Measurements from ENCODE around the gene UBD. TPM values are rescaled to one million over a fixed set of nuclear protein-coding genes. Genes with fewer than 3 reads are reported as not detected.

UBD gene
- total and polyA plus RNA-seq, 12 donors = 0.17 to 2.3 (median 0.77) TPM; not detected in 5

GRCh38 chr6:29537714-29538403 is 21.7 kb downstream of the UBD start:
- Histone ChIP-seq H3K27ac (no peak overlapping the region), H3K27me3 (no peaks in the 10 kb centered on the region), H3K36me3 (replicated peaks in 1 of 2) (no peaks in the 10 kb centered on the region), H3K9me3 (replicated peaks in 1 of 3) (no peaks in the 10 kb centered on the region), H3K4me3 (no peak overlapping the region), H3K4me1 (replicated peaks in 1 of 2) (no peaks in the 10 kb centered on the region)
- WGBS, 4 donors = 64 to 77% (median 75%) methylated on average over 4 of the region's 4 CpGs
- intact Hi-C loops (cut with DNase I) = no loop called here
- DNase-seq = no peak
- no peak for TF ChIP-seq POLR2A (IDR thresholded peaks at IDR 0.05)
- no peak for TF ChIP-seq CTCF (IDR thresholded peaks at IDR 0.05)

- intact Hi-C loops (cut with DNase I) = no loop called here
- no peak for DNase-seq
- no peaks in the 10 kb centered on the region for H3K9me3 ChIP-seq (replicated peaks in 1 of 3)
- no peak overlapping the region for H3K4me3 ChIP-seq
- no peaks in the 10 kb centered on the region for H3K27me3 ChIP-seq
- no peaks in the 10 kb centered on the region for H3K4me1 ChIP-seq (replicated peaks in 1 of 2)
- H3K27ac ChIP-seq = no peak overlapping the region
- H3K36me3 ChIP-seq (replicated peaks in 1 of 2) = no peaks in the 10 kb centered on the region
- TF ChIP-seq CTCF (IDR thresholded peaks at IDR 0.05) (no peak), POLR2A (IDR thresholded peaks at IDR 0.05) (no peak)
- 56 to 100% (median 70%) methylated on average over 1 to 2 of the region's 2 CpGs; no CpG with 5 or more reads in 1 of the 4 donors for WGBS, 4 donors
Observed at GRCh38 chr6:29532320-29532951, 27.1 kb downstream of the UBD start.

- H3K27ac ChIP-seq = no peak overlapping the region
- no peaks in the 10 kb centered on the region for H3K36me3 ChIP-seq (replicated peaks in 1 of 2)
- no peaks in the 10 kb centered on the region for H3K27me3 ChIP-seq
- no peak overlapping the region for H3K4me3 ChIP-seq
- no peak for TF ChIP-seq POLR2A (IDR thresholded peaks at IDR 0.05)
- no peak for TF ChIP-seq CTCF (IDR thresholded peaks at IDR 0.05)
- 55 to 77% (median 65%) methylated on average over 1 to 3 of the region's 3 CpGs for WGBS, 4 donors
- no peaks in the 10 kb centered on the region for H3K9me3 ChIP-seq (replicated peaks in 1 of 3)
- H3K4me1 ChIP-seq (replicated peaks in 1 of 2) = no peaks in the 10 kb centered on the region
- intact Hi-C loops (cut with DNase I) = no loop called here
- no peak for DNase-seq
Observed at GRCh38 chr6:29531668-29532067, 27.9 kb downstream of the UBD start.

- DNase-seq = no peak
Observed at GRCh38 chr6:29530671-29531310, 28.7 kb downstream of the UBD start.

More at GRCh38 chr6:29530671-29531310, 28.7 kb downstream of the UBD start:
- TF ChIP-seq POLR2A (IDR thresholded peaks at IDR 0.05) (no peak), CTCF (IDR thresholded peaks at IDR 0.05) (no peak)
- intact Hi-C loops (cut with DNase I) = no loop called here
- Histone ChIP-seq H3K27ac (no peak overlapping the region), H3K27me3 (no peaks in the 10 kb centered on the region), H3K36me3 (replicated peaks in 1 of 2) (no peaks in the 10 kb centered on the region), H3K4me3 (no peak overlapping the region), H3K9me3 (replicated peaks in 1 of 3) (no peaks in the 10 kb centered on the region), H3K4me1 (replicated peaks in 1 of 2) (no peaks in the 10 kb centered on the region)
- 90 to 100% (median 91%) methylated on average over 2 of the region's 2 CpGs; no CpG with 5 or more reads in 1 of the 4 donors for WGBS, 4 donors
